GM23248 (cell line): ENCODE results near the gene GRM3.

ENCODE experiments used
- EZH2 ChIP-seq: fragments of 200-600 bp; sonication (generic); IDR thresholded peaks from 2 replicates; pipeline ENCODE4 v1.6.1; 2018; ENCODE audit warnings: antibody characterized with exemption, mild to moderate bottlenecking; ENCODE audit not compliant: insufficient read depth, poor library complexity, severe bottlenecking
- EZH2phosphoT487 ChIP-seq: fragments of 200-600 bp; sonication (generic); IDR thresholded peaks from 2 replicates; pipeline ENCODE4 v1.6.1; 2018; ENCODE audit warnings: antibody characterized with exemption, moderate library complexity, mild to moderate bottlenecking, low read depth; ENCODE audit not compliant: insufficient read depth

- no peak for TF ChIP-seq EZH2
- no peak for TF ChIP-seq EZH2phosphoT487
These were observed 44.1 kb downstream of the GRM3 start for GRCh38 chr7:86687831-86688230.
